NCI-H1930 (cell line): ENCODE results near the gene TAF5L.
A peak's percentile ranks its signal among the peaks of the same experiment; 100 is the strongest.
"Not testable (repeated sequence)": the region's sequence is repeated elsewhere in the genome, so short reads cannot be mapped to it uniquely, and the experiment has no call there.

Experiments
- DNase-seq, 2 experiments: peaks; one replicate each; lab custom pipeline; 2025; lab: John Stamatoyannopoulos, UW

TAF5L gene

GRCh38 chr1:229642376-229642775 lies 16.5 kb upstream of the TAF5L start:
- DNase-seq, result no peak

- DNase-seq, result no peak
These were observed 15.4 kb upstream of the TAF5L start for GRCh38 chr1:229641306-229641705.

- DNase-seq, result no peak
These were observed 14.5 kb upstream of the TAF5L start for GRCh38 chr1:229640455-229640854.

GRCh38 chr1:229637746-229638145 lies 11.8 kb upstream of the TAF5L start:
- DNase-seq, result no peak

GRCh38 chr1:229636042-229636441 lies 10.1 kb upstream of the TAF5L start:
- no peak for DNase-seq

GRCh38 chr1:229631966-229632365 lies 6.0 kb upstream of the TAF5L start:
- DNase-seq, result no peak

GRCh38 chr1:229631148-229631547 lies 5.2 kb upstream of the TAF5L start:
- no peak for DNase-seq

GRCh38 chr1:229629261-229629660 lies 3.3 kb upstream of the TAF5L start:
- no peak for DNase-seq

GRCh38 chr1:229627003-229627402 lies 1.1 kb upstream of the TAF5L start:
- DNase-seq, result no peak

- DNase-seq, result peak; percentile 45 to 70
These were observed 629 bp downstream of the TAF5L start for GRCh38 chr1:229625071-229625914.

- DNase-seq, result no peak
These were observed 1.3 kb downstream of the TAF5L start for GRCh38 chr1:229624521-229625070.

GRCh38 chr1:229623838-229624237 lies 2.1 kb downstream of the TAF5L start:
- DNase-seq, result no peak

GRCh38 chr1:229623225-229623624 lies 2.7 kb downstream of the TAF5L start:
- no peak for DNase-seq

GRCh38 chr1:229622641-229623120 lies 3.2 kb downstream of the TAF5L start:
- DNase-seq, result not testable (repeated sequence)

- DNase-seq, result no peak
These were observed 4.3 kb downstream of the TAF5L start for GRCh38 chr1:229621663-229622062.

- no peak for DNase-seq
These were observed 5.0 kb downstream of the TAF5L start for GRCh38 chr1:229620876-229621275.

GRCh38 chr1:229619614-229620013 lies 6.3 kb downstream of the TAF5L start:
- DNase-seq, result no peak

GRCh38 chr1:229619002-229619401 lies 6.9 kb downstream of the TAF5L start:
- DNase-seq, result no peak

GRCh38 chr1:229617351-229618100 lies 8.4 kb downstream of the TAF5L start:
- DNase-seq, result no peak

GRCh38 chr1:229614701-229615100 lies 11.2 kb downstream of the TAF5L start:
- DNase-seq, result no peak

- no peak for DNase-seq
These were observed 12.0 kb downstream of the TAF5L start for GRCh38 chr1:229613938-229614337.

- DNase-seq, result no peak
These were observed 17.3 kb downstream of the TAF5L start for GRCh38 chr1:229608590-229608989.

- no peak for DNase-seq
These were observed 18.6 kb downstream of the TAF5L start for GRCh38 chr1:229607370-229607769.
